Loucy (cell line): Measurements from ENCODE around the gene C16orf89.

Source experiments
- H2AFZ ChIP-seq: fragments of 200-600 bp; sonication (generic); 2 replicates; pipeline ENCODE4 v1.6.0; 2016; ENCODE audit warnings: antibody characterized with exemption, mild to moderate bottlenecking, low read length, moderate library complexity
- H3F3A ChIP-seq: fragments of 200-600 bp; 2 replicates; pipeline ENCODE4 v1.6.0; 2016; ENCODE audit warnings: antibody characterized with exemption, low read depth, mild to moderate bottlenecking
- H3K27me3 ChIP-seq: fragments of 200-600 bp; sonication (generic); 2 replicates; pipeline ENCODE4 v1.6.1; 2014; ENCODE audit warnings: low read length, mild to moderate bottlenecking; ENCODE audit not compliant: insufficient read depth, poor library complexity, severe bottlenecking
- H3K36me3 ChIP-seq: fragments of 200-600 bp; sonication (generic); 2 replicates; pipeline ENCODE4 v1.6.1; 2016; ENCODE audit warnings: low read length; ENCODE audit not compliant: insufficient read depth
- H3K4me1 ChIP-seq: fragments of 200-600 bp; sonication (generic); 2 replicates; pipeline ENCODE4 v1.5.1; 2014; ENCODE audit warnings: low read length, mild to moderate bottlenecking; ENCODE audit not compliant: insufficient read depth, poor library complexity, severe bottlenecking
- H3K4me2 ChIP-seq: fragments of 200-600 bp; sonication (generic); 2 replicates; pipeline ENCODE4 v1.6.0; 2014; ENCODE audit warnings: antibody characterized with exemption, low read length, low read depth, mild to moderate bottlenecking; ENCODE audit not compliant: poor library complexity, severe bottlenecking
- H3K4me3 ChIP-seq: fragments of 200-600 bp; sonication (generic); 2 replicates; pipeline ENCODE4 v1.5.1; 2014; ENCODE audit warnings: low read length, mild to moderate bottlenecking, mixed read lengths; ENCODE audit not compliant: poor library complexity, severe bottlenecking
- H3K79me2 ChIP-seq: fragments of 200-600 bp; sonication (generic); 2 replicates; pipeline ENCODE4 v1.6.1; 2014; ENCODE audit warnings: low read length; ENCODE audit not compliant: insufficient read depth
- H3K9ac ChIP-seq: fragments of 200-600 bp; sonication (generic); 2 replicates; pipeline ENCODE4 v1.6.0; 2014; ENCODE audit warnings: mild to moderate bottlenecking, low read depth, low read length, moderate library complexity; ENCODE audit not compliant: poor library complexity, severe bottlenecking
- H3K9me2 ChIP-seq: fragments of 200-600 bp; sonication (generic); replicated peaks from 2 replicates; pipeline ENCODE4 v1.6.1; 2016; ENCODE audit warnings: low read depth, low read length, mixed read lengths
- H3K9me3 ChIP-seq: fragments of 200-600 bp; sonication (generic); 2 replicates; pipeline ENCODE4 v1.6.1; 2014; ENCODE audit warnings: mild to moderate bottlenecking, antibody characterized with exemption, low read length, low read depth; ENCODE audit not compliant: insufficient read depth
- H4K20me1 ChIP-seq: fragments of 200-600 bp; sonication (generic); 2 replicates; pipeline ENCODE4 v1.6.0; 2014; ENCODE audit warnings: antibody characterized with exemption, low read length, mild to moderate bottlenecking; ENCODE audit not compliant: insufficient read depth, poor library complexity, severe bottlenecking
- EZH2phosphoT487 ChIP-seq: fragments of 200-600 bp; IDR thresholded peaks from 2 replicates; pipeline ENCODE4 v1.6.1; 2018; ENCODE audit warnings: antibody characterized with exemption, mild to moderate bottlenecking, moderate library complexity, borderline replicate concordance
- TF ChIP-seq, protein P1 (sequence below): fragments of 200-600 bp; sonication (generic); conservative IDR thresholded peaks from 2 replicates; pipeline ENCODE4 v1.5.1; 2014; ENCODE audit warnings: mild to moderate bottlenecking, antibody characterized with exemption, low read length

Gene C16orf89

DNA sequence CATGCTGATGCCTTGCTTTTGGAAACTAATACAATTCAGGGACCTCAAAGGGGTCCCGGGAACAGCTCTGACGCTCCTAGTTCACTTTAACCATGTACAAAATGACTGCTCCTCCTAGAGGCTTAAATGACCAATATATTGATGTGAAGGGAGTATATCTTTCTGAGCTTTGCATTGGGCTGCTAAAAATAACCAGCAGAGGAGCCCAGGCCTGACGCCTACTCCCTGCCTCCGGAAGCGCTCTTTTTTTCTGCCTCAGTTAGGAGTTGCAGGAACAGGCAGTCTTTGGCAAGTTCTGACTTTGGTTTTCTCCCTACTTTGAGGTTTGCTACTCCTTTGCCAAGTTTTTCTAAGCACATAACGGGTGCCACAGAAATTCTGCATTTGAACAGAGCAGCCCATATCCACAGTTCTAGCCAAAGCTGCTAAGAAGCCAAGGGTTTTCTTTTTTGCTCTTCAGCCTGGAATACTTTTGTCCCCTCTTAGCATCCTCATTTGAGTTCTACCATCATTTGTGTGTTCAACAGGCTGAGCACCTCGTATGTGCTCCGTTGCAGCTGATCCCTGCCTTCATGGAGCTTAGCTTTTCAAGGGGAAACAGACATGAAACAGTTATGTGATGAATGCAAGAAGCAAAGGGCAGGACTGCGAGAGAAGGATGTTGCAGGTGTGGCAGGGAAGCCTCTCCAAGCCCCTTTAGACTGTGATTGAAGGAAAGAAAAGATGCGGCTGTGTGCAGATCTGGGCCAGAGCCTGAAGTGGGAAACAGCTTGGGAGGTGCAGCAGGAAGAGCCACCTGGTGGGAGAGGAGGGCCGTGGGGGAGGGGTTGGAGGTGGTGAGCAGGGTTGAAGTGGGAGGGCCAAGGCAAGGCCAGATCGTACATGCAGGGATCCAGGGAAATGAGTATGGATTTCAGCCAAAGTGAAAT, 29.3 kb downstream of the C16orf89 start:
- Histone ChIP-seq H3K36me3 (no peaks in the 10 kb centered on the region), H4K20me1 (no peaks in the 10 kb centered on the region), H2AFZ (no peak overlapping the region), H3K4me2 (no peak overlapping the region), H3K79me2 (no peaks in the 10 kb centered on the region), H3K4me3 (no peak overlapping the region), H3K9me2 (no peaks in the 10 kb centered on the region), H3F3A (no peaks in the 10 kb centered on the region), H3K9ac (no peak overlapping the region), H3K4me1 (no peaks in the 10 kb centered on the region), H3K27me3 (no peaks in the 10 kb centered on the region), H3K9me3 (no peaks in the 10 kb centered on the region)
- TF ChIP-seq, protein P1, sequence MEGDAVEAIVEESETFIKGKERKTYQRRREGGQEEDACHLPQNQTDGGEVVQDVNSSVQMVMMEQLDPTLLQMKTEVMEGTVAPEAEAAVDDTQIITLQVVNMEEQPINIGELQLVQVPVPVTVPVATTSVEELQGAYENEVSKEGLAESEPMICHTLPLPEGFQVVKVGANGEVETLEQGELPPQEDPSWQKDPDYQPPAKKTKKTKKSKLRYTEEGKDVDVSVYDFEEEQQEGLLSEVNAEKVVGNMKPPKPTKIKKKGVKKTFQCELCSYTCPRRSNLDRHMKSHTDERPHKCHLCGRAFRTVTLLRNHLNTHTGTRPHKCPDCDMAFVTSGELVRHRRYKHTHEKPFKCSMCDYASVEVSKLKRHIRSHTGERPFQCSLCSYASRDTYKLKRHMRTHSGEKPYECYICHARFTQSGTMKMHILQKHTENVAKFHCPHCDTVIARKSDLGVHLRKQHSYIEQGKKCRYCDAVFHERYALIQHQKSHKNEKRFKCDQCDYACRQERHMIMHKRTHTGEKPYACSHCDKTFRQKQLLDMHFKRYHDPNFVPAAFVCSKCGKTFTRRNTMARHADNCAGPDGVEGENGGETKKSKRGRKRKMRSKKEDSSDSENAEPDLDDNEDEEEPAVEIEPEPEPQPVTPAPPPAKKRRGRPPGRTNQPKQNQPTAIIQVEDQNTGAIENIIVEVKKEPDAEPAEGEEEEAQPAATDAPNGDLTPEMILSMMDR, result no peak
- TF ChIP-seq EZH2phosphoT487, result no peak

DNA sequence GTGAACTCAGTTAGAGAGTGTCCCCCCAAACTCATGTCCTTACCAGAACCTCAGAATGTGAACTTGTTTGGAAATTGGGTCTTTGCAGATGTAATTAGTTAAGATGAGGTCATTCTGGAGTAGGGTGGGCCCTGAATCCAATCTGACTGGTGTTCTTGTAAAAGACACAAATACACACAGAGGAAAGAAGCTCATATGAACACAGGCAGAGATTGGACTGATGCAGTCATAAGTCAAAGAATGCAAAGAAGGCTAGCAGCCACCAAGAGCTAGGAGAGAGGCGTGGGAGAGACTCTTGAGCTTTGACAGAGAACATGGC, 29.9 kb downstream of the C16orf89 start:
- H3K9ac ChIP-seq, result no peak overlapping the region
- no peak overlapping the region for H3K4me3 ChIP-seq
- no peaks in the 10 kb centered on the region for H3K4me1 ChIP-seq
- no peaks in the 10 kb centered on the region for H3K27me3 ChIP-seq
- no peaks in the 10 kb centered on the region for H3K9me2 ChIP-seq
- no peaks in the 10 kb centered on the region for H3K36me3 ChIP-seq
- H3F3A ChIP-seq, result no peaks in the 10 kb centered on the region
- no peaks in the 10 kb centered on the region for H3K9me3 ChIP-seq
- TF ChIP-seq, protein P1, result no peak
- no peak for TF ChIP-seq EZH2phosphoT487
- H2AFZ ChIP-seq, result no peak overlapping the region
- no peaks in the 10 kb centered on the region for H3K79me2 ChIP-seq
- H4K20me1 ChIP-seq, result no peaks in the 10 kb centered on the region
- no peak overlapping the region for H3K4me2 ChIP-seq

- Histone ChIP-seq H3K9me2 (no peaks in the 10 kb centered on the region), H3K4me1 (no peaks in the 10 kb centered on the region), H3K4me3 (peak overlapping the region; percentile 78), H3K79me2 (no peaks in the 10 kb centered on the region), H3K9ac (peak overlapping the region; percentile 46), H2AFZ (peak overlapping the region; percentile 96), H3F3A (no peaks in the 10 kb centered on the region), H3K27me3 (no peaks in the 10 kb centered on the region), H3K36me3 (no peaks in the 10 kb centered on the region), H3K9me3 (no peaks in the 10 kb centered on the region), H3K4me2 (peak overlapping the region; percentile 87), H4K20me1 (no peaks in the 10 kb centered on the region)
- TF ChIP-seq, protein P1, result no peak
- TF ChIP-seq EZH2phosphoT487, result no peak
Measured at GRCh38 chr16:5034167-5034523, 31.6 kb downstream of the C16orf89 start.
